CD4-positive, alpha-beta T cell treated with Interleukin-17A for 1 hour (primary cell): Measurements from ENCODE around the gene ZNF609.

ENCODE experiments used
- DNase-seq: peaks from one replicate; pipeline ENCODE4 v3.0.0-alpha.2; 2020

Gene ZNF609, protein sequence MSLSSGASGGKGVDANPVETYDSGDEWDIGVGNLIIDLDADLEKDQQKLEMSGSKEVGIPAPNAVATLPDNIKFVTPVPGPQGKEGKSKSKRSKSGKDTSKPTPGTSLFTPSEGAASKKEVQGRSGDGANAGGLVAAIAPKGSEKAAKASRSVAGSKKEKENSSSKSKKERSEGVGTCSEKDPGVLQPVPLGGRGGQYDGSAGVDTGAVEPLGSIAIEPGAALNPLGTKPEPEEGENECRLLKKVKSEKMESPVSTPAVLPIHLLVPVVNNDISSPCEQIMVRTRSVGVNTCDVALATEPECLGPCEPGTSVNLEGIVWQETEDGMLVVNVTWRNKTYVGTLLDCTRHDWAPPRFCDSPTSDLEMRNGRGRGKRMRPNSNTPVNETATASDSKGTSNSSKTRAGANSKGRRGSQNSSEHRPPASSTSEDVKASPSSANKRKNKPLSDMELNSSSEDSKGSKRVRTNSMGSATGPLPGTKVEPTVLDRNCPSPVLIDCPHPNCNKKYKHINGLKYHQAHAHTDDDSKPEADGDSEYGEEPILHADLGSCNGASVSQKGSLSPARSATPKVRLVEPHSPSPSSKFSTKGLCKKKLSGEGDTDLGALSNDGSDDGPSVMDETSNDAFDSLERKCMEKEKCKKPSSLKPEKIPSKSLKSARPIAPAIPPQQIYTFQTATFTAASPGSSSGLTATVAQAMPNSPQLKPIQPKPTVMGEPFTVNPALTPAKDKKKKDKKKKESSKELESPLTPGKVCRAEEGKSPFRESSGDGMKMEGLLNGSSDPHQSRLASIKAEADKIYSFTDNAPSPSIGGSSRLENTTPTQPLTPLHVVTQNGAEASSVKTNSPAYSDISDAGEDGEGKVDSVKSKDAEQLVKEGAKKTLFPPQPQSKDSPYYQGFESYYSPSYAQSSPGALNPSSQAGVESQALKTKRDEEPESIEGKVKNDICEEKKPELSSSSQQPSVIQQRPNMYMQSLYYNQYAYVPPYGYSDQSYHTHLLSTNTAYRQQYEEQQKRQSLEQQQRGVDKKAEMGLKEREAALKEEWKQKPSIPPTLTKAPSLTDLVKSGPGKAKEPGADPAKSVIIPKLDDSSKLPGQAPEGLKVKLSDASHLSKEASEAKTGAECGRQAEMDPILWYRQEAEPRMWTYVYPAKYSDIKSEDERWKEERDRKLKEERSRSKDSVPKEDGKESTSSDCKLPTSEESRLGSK (N-terminal part only)

GRCh38 chr15:64460206-64460723, at the start of gene ZNF609:
TSS of gene ZNF609 (plus strand) at chr15:64460578. CDS start at chr15:64499420, 38,842 bp downstream.
- DNase-seq, result peak; percentile 92

GRCh38 chr15:64412216-64412615, 48.2 kb upstream of the ZNF609 start:
- DNase-seq, result no peak

GRCh38 chr15:64422697-64423096, 37.7 kb upstream of the ZNF609 start:
- DNase-seq, result no peak

DNA sequence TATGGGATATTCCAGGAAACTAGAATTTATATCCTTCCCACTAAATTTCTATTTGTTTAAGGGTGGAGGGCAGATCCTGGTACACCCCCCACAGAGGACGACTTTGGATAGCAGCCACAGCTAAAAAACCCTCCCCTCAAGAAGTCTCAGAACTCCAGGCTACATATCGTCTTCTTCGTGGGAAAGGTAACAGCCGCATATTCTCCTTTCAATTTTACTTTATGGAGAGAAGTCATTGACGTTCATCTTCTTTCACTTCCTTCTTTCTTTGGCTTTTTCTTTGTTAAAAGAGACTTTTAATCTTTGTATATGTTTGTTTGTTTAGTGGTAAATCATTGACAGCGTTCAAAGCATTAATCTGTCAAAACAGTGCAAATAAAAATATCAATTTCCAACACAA, 36.4 kb upstream of the ZNF609 start:
- no peak for DNase-seq

GRCh38 chr15:64425221-64425620, 35.2 kb upstream of the ZNF609 start:
- DNase-seq, result no peak

DNA sequence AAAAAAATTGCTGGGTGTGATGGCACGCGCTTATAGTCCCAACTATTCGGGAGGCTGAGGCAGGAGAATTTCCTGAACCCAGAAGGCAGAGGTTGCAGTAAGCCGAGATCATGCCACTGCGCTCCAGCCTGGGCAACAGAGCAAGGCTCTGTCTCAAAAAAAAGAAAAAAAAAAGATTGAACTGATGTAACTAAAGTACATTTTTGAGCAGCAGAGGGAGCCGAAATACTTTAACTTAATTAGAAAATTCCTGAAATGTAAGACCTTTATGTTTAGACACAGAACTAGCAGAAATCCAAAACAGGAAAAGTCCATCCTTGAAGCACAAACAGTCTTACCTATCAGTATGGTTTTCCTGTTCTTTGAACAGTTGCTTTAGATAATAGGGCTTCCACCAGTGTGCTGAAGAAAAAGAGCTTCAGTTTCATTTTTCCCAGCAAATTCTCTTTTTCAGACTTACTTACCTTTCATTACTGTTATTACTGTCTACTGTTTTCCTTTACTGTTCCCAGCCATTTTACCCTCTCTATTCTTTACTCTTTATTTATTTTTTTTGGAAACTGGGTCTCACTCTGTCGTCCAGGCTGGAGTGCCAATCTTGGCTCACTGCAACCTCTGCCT, 33.4 kb upstream of the ZNF609 start:
- DNase-seq, result peak; percentile 29

GRCh38 chr15:64429448-64429847, 30.9 kb upstream of the ZNF609 start:
- no peak for DNase-seq

- DNase-seq, result peak; percentile 73
Observed at GRCh38 chr15:64430000-64430735, 30.2 kb upstream of the ZNF609 start.

DNA sequence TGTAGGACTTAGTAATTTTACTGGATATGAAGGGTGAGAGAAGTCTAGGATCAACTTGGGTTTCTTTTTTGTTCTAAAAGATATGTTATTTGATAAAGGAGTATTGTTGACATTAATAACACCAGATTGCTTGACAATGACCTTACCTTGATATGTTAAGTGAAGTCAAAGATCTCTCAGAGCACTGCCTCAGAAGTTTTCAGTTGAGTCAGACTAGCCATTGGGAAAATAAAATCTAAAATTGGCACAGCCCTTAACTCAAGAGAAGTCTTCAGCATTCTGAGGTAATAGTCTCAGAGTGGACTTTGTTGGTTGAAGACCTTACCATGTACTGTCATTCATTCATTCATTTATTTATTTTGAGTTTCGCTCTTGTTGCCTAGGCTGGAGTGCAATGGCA, 22.4 kb upstream of the ZNF609 start:
- no peak for DNase-seq

GRCh38 chr15:64438653-64439447, 21.5 kb upstream of the ZNF609 start:
- DNase-seq, result no peak

DNA sequence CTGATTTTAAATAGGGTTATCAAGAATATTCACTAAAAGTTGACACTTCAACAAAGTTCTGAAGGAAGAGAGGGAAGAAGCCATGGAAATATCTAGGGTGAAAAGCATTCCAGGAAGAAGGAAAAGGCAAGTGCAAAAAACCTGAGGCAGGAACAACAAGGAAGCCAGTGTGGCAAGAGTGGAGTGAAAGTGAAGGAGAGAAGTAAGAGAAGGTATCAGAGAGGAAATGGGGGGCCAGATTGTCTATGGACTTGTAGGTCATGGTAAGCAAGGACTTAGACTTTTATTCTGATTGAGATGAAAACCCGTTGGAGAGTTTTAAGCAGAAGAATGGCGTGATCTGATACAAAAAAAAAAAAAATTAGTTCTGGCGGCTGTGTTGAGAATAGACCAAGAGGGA, 18.5 kb upstream of the ZNF609 start:
- no peak for DNase-seq

DNA sequence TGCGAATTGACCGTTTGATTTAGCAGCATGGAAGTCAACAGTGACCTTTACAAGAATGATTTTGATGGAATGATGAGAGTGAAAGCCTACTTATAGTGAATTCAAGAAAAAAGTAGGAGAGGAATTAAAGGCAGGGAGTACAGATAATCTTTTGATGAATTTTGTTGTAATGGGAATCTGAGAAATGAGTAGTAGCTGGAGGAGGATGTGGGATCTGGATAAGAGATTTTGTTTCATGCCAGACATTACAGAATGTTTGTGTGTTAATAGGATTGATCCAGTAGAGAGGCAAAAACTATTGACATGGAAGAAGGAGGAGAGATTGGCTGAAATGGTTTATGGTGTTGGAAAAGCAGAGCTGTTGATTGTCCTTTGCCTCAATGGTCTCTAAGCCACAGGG, 17.4 kb upstream of the ZNF609 start:
- no peak for DNase-seq

DNA sequence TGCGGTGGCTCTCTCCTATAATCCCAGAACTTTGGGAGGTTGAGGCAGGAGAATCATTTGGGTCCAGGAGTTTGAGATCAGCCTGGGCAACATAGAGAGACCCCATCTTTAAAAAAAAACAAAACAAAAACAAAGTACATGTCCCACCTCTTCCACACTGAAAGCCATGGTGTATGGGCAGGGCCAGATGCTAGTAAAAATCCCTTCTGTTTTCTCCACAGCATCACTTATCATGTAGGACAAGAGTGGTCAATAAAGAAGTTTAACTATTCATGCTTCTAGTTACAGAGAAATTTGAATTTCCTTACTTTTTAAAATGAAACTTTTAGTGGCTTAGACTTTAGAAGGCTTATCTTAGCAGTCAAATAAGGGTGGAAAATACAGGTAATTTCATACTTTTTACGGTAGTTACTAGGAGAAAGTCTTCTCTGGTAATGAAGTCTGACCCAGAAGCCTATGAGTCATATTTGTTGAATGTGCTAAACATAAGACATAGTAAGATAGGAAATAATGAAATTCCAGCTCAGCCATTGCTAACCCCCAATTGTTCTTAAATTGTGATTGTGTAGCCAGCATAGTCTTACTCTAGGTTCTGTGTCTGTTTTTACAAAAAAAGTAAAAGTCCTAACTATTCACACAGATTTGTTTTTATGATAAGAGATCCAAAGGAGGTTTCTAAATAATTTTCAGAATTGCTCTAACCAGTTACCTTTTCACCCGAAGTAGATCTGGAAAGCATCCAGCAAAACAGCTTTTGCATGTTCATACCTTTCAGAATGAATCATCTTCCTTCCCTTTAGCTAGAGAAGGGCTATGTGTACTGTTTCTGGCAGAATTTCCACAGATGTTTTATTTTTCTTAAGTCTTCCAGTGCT, 16.4 kb upstream of the ZNF609 start:
- no peak for DNase-seq

- DNase-seq, result no peak
Observed at GRCh38 chr15:64444836-64445235, 15.5 kb upstream of the ZNF609 start.

GRCh38 chr15:64447536-64448315, 12.7 kb upstream of the ZNF609 start:
- DNase-seq, result no peak

DNA sequence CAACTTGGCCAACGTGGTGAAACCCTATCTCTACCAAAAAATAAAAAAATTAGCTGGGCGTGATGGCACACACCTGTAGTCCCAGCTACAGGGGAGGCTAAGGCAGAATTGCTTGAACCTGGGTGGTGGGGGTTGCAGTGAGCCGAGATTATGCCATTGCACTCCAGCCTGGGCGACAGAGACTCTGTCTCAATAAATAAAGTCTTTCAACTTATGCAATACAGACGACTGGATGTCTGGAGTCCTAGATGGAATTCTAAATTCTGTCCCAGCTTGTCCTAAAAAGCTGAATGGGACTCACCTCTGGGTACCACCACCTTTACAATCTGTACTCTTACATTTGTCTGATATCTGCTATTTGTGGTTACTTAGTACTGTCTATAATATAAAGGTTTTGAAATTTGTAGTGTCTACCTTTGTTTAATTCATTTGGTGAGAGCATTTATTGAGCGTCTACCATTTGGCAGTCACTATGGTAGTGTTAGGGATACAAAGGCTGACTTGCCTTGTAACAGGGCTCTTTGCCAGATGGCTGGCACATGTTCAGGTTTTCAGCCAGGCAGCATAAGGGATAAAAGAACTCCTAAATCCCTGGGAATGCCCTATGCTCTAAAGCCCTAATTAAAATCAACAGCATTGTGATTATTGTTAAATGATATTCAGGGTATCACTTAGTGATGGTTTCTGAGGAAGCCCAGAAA, 7.2 kb upstream of the ZNF609 start:
- DNase-seq, result no peak

DNA sequence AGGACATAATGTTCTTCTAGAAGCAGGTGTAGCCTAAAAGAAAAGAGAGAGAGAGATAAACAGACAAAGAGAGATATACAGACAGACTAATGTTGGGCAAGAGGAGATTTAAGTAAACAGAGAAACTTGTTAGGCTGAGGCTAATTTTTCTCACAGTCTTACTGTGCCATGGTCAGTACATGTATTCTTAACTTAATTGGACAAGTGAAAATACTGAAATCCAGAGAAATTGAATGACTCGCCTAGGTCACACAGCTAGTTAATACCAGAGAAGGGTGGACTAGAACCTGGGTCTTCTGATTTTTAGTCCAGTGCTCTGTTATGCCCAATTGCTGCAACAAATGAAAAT, 6.7 kb upstream of the ZNF609 start:
- no peak for DNase-seq

- no peak for DNase-seq
Observed at GRCh38 chr15:64454282-64454681, 6.1 kb upstream of the ZNF609 start.

DNA sequence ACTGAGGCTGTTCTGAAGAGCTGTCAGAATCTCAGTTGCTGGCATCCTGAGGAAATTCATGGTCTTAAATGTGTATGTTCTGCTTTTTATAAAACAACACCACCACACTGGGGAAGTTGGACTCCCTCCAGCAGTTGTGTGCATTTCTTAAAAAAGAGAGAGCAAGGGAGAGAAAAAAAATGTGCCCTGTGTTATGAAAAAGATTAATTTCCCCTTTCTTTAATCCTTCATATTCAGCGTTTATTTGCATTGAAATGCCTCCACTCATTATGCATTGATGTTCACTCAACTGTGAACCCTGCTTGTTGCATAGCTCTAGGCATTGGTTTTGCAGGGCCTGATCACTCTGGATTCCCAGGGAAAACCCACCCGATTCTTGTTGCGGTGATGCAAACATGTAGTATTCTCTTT, 4.4 kb upstream of the ZNF609 start:
- DNase-seq, result no peak
